HCT116 (cell line): ENCODE measurements around the gene ATP6V1G2.
"Not testable (repeated sequence)": the region's sequence is repeated elsewhere in the genome, so short reads cannot be mapped to it uniquely, and the experiment has no call there.

Experiments
- CEBPB ChIP-seq: IDR thresholded peaks from 2 replicates; pipeline ENCODE4 v1.6.1; 2012; ENCODE audit warnings: low read depth
- CTCF ChIP-seq, 3 experiments: fragments of 200-600 bp in 1 of 3; sonication (generic) in 1 of 3; IDR thresholded peaks in 2 of 3; conservative IDR thresholded peaks in 1 of 3; 2 replicates each; pipeline ENCODE4 v1.5.1; 2012 to 2017; ENCODE audit warnings: low read depth in 2 of 3, low read length in 2 of 3, antibody characterized with exemption in 1 of 3, borderline replicate concordance in 1 of 3, control low read depth in 1 of 3, mild to moderate bottlenecking in 1 of 3, mixed read lengths in 1 of 3, mixed run types in 1 of 3, moderate library complexity in 1 of 3; ENCODE audit not compliant: insufficient read depth in 1 of 3
- EZH2 ChIP-seq: fragments of 200-600 bp; sonication (generic); IDR thresholded peaks from 2 replicates; pipeline ENCODE4 v1.6.1; 2017; ENCODE audit warnings: antibody characterized with exemption, mixed run types
- EZH2phosphoT487 ChIP-seq: fragments of 200-600 bp; IDR thresholded peaks from 2 replicates; pipeline ENCODE4 v1.6.1; 2018; ENCODE audit warnings: antibody characterized with exemption, borderline replicate concordance
- MAX ChIP-seq: IDR thresholded peaks from 2 replicates; pipeline ENCODE4 v1.6.1; 2012
- POLR2A ChIP-seq: IDR thresholded peaks from 2 replicates; pipeline ENCODE4 v1.7.0; 2011; ENCODE audit warnings: borderline replicate concordance; ENCODE audit not compliant: insufficient read depth, insufficient read length; ENCODE audit errors: extremely low read depth
- POLR2AphosphoS5 ChIP-seq: IDR thresholded peaks from 2 replicates; pipeline ENCODE4 v1.6.1; 2011; ENCODE audit warnings: mild to moderate bottlenecking, low read depth, low read length, moderate library complexity
- RAD21 ChIP-seq: IDR thresholded peaks from 2 replicates; pipeline ENCODE4 v1.6.1; 2012; ENCODE audit warnings: low read depth, mild to moderate bottlenecking
- SIN3A ChIP-seq: IDR thresholded peaks from 2 replicates; pipeline ENCODE4 v1.6.1; 2012; ENCODE audit warnings: low read depth
- SP1 ChIP-seq: IDR thresholded peaks from 2 replicates; pipeline ENCODE4 v1.6.1; 2012; ENCODE audit warnings: low read depth
- SRF ChIP-seq: IDR thresholded peaks from 2 replicates; pipeline ENCODE4 v1.6.1; 2012; ENCODE audit warnings: low read depth
- TCF7L2 ChIP-seq: IDR thresholded peaks from 2 replicates; pipeline ENCODE4 v1.7.0; 2011; ENCODE audit warnings: borderline replicate concordance, inconsistent platforms; ENCODE audit not compliant: insufficient read depth, insufficient read length; ENCODE audit errors: extremely low read depth
- YY1 ChIP-seq: IDR thresholded peaks from 2 replicates; pipeline ENCODE4 v1.6.1; 2011; ENCODE audit warnings: low read length, low read depth, moderate library complexity, mild to moderate bottlenecking; ENCODE audit not compliant: insufficient replicate concordance; ENCODE audit errors: extremely low read depth
- ZBTB33 ChIP-seq: IDR thresholded peaks from 2 replicates; pipeline ENCODE4 v1.6.1; 2011; ENCODE audit warnings: mild to moderate bottlenecking, low read length, moderate library complexity; ENCODE audit not compliant: insufficient replicate concordance; ENCODE audit errors: extremely low read depth

DNA sequence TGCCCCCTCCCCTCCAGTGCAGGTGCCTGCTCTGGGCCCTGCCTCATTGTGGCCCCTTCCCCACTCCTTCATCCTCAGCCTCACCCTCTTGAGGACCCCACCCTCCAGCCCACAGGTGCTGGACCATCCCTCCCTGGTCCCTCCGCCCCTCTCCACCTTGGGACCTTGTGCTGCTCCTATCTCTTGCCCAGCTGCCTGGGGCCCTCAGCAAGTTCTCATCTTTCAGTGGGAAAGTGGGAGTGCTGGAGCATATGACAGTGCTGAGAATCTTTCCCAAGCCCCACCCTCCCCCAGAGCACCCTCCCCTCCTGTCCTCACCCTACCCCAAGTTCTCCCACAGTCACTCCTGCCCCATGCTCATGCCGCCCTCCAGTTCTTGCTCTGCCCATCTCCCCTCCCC is 46.8 kb downstream of the ATP6V1G2 start:
- not testable (repeated sequence) for TF ChIP-seq CTCF (IDR thresholded peaks at IDR 0.05 in 2 of 3, conservative IDR thresholded peaks at IDR 0.05 in 1 of 3; ENCODE audit: borderline replicate concordance in 1 of 3, insufficient read depth in 1 of 3, low read depth in 2 of 3, low read length in 2 of 3); POLR2A; ZBTB33; MAX; POLR2AphosphoS5; EZH2; SIN3A; SP1; CEBPB; EZH2phosphoT487; YY1; SRF; RAD21; TCF7L2
